ENCODE data around the gene B4GAT1. TPM values are rescaled to one million over a fixed set of nuclear protein-coding genes. Genes with fewer than 3 reads are reported as not detected.

Gene B4GAT1
- polyA plus RNA-seq, 1 donor from 2014 or later = 162 TPM

- Histone ChIP-seq H3K4me3 (ENCODE audit: low read length) (no peak overlapping the region), H3K4me2 (ENCODE audit: low read length) (no peak overlapping the region), H3K27me3 (ENCODE audit: insufficient read depth, low read depth, low read length) (no peaks in the 10 kb centered on the region), H3K9me2 (ENCODE audit: insufficient read depth, low read length) (no peaks in the 10 kb centered on the region), H3K9ac (ENCODE audit: low read length) (peak overlapping the region; percentile 1), H3K79me2 (replicated peaks; ENCODE audit: insufficient read depth, low read length) (no peaks in the 10 kb centered on the region), H4K20me1 (ENCODE audit: insufficient read depth) (no peaks in the 10 kb centered on the region), H3F3A (ENCODE audit: insufficient read depth, low read length, poor library complexity, severe bottlenecking) (no peaks in the 10 kb centered on the region), H2AFZ (ENCODE audit: low read depth, low read length) (no peak overlapping the region), H3K9me3 (ENCODE audit: low read length) (no peaks in the 10 kb centered on the region), H3K27ac (ENCODE audit: low read length) (no peak overlapping the region), H3K36me3 (ENCODE audit: insufficient read depth, low read length) (no peaks in the 10 kb centered on the region)
- TF ChIP-seq EZH2 (IDR thresholded peaks at IDR 0.05; ENCODE audit: borderline replicate concordance, insufficient read depth, low read length, poor library complexity, severe bottlenecking) (no peak), RAD21 (conservative IDR thresholded peaks at IDR 0.05) (no peak), EP300 (conservative IDR thresholded peaks at IDR 0.05; ENCODE audit: poor library complexity, severe bottlenecking) (no peak)
Measured at GRCh38 chr11:66317723-66318599, 29.5 kb downstream of the B4GAT1 start.

GRCh38 chr11:66317322-66317722, 30.1 kb downstream of the B4GAT1 start:
- Histone ChIP-seq H4K20me1 (ENCODE audit: insufficient read depth) (no peaks in the 10 kb centered on the region), H3K4me3 (ENCODE audit: low read length) (no peak overlapping the region), H3K27ac (ENCODE audit: low read length) (no peak overlapping the region), H3K36me3 (ENCODE audit: insufficient read depth, low read length) (no peaks in the 10 kb centered on the region), H2AFZ (ENCODE audit: low read depth, low read length) (no peak overlapping the region), H3K79me2 (replicated peaks; ENCODE audit: insufficient read depth, low read length) (no peaks in the 10 kb centered on the region), H3K9me3 (ENCODE audit: low read length) (no peaks in the 10 kb centered on the region), H3K27me3 (ENCODE audit: insufficient read depth, low read depth, low read length) (peaks cover 2% of the 10 kb centered on the region), H3K4me2 (ENCODE audit: low read length) (no peak overlapping the region), H3K9me2 (ENCODE audit: insufficient read depth, low read length) (no peaks in the 10 kb centered on the region), H3K9ac (ENCODE audit: low read length) (peak overlapping the region; percentile 1), H3F3A (ENCODE audit: insufficient read depth, low read length, poor library complexity, severe bottlenecking) (no peaks in the 10 kb centered on the region)
- TF ChIP-seq SMC3 (conservative IDR thresholded peaks at IDR 0.05; ENCODE audit: poor library complexity) (no peak), POLR2AphosphoS5 (IDR thresholded peaks at IDR 0.05) (no peak), REST (IDR thresholded peaks at IDR 0.05; ENCODE audit: borderline replicate concordance) (no peak), TAF1 (IDR thresholded peaks at IDR 0.05; ENCODE audit: low read depth) (no peak), CTCF (IDR thresholded peaks at IDR 0.05; ENCODE audit: poor library complexity, severe bottlenecking) (no peak), EZH2 (IDR thresholded peaks at IDR 0.05; ENCODE audit: borderline replicate concordance, insufficient read depth, low read length, poor library complexity, severe bottlenecking) (no peak), MXI1 (conservative IDR thresholded peaks at IDR 0.05; ENCODE audit: poor library complexity, severe bottlenecking) (no peak), EP300 (conservative IDR thresholded peaks at IDR 0.05; ENCODE audit: poor library complexity, severe bottlenecking) (no peak), RAD21 (conservative IDR thresholded peaks at IDR 0.05) (no peak)

Measured in neural cell (in vitro differentiated cells).